Activated CD8-positive, alpha-beta T cell treated with anti-CD3 and anti-CD28 coated beads for 36 hours (primary cell): Measurements from ENCODE around the gene LRFN3. TPM values are rescaled to one million over a fixed set of nuclear protein-coding genes. Genes with fewer than 3 reads are reported as not detected.

ENCODE experiments used
- ATAC-seq: fragments of 200-7000 bp; cut with Tn5 transposase; one replicate; pipeline ENCODE4 v1.10.0; 2021; ENCODE audit warnings: mild to moderate bottlenecking, moderate library complexity
- CTCF ChIA-PET: fragments of 350-600 bp; sonication (Branson Sonifier 250); formaldehyde crosslinking; loops from one replicate; lab custom pipeline; 2021; ENCODE audit warnings: antibody characterized with exemption; lab: Charles Lee
- POLR2A ChIA-PET: fragments of 350-600 bp; sonication (Branson Sonifier 250); formaldehyde crosslinking; loops from one replicate; lab custom pipeline; 2021; ENCODE audit warnings: antibody characterized with exemption; lab: Charles Lee
- DNase-seq: peaks from one replicate; pipeline ENCODE4 v3.0.0-alpha.2; 2020
- H3K27ac Mint-ChIP-seq: one replicate; pipeline ENCODE4 v1.8.0; 2021; ENCODE audit warnings: mild to moderate bottlenecking, mixed read lengths
- H3K27me3 Mint-ChIP-seq: one replicate; pipeline ENCODE4 v1.8.0; 2021; ENCODE audit warnings: mixed read lengths
- H3K36me3 Mint-ChIP-seq: one replicate; pipeline ENCODE4 v1.8.0; 2021; ENCODE audit warnings: low read depth, mixed read lengths
- H3K4me1 Mint-ChIP-seq: one replicate; pipeline ENCODE4 v1.8.0; 2021; ENCODE audit warnings: low read depth, mixed read lengths
- H3K4me3 Mint-ChIP-seq: one replicate; pipeline ENCODE4 v1.8.0; 2021; ENCODE audit warnings: mild to moderate bottlenecking, moderate library complexity, mixed read lengths
- H3K9me3 Mint-ChIP-seq: one replicate; pipeline ENCODE4 v1.8.0; 2021; ENCODE audit warnings: mixed read lengths
- intact Hi-C: fragments of 100-400 bp; cut with micrococcal nuclease; formaldehyde crosslinking; loops from one replicate; pipeline ENCODE4 v1.10.0; 2022
- total RNA-seq, 2 experiments: library from RNA; stranded (reverse); gene quantifications; one replicate each; pipeline ENCODE4 v1.2.3, GENCODE V29; 2021
- TF ChIP-seq, protein P1 (sequence below): fragments of 200-600 bp; IDR thresholded peaks from one replicate; pipeline ENCODE4 v1.8.0; 2022; ENCODE audit warnings: antibody characterized with exemption, mild to moderate bottlenecking

LRFN3 gene
- total RNA-seq, 2 experiments from 2014 or later = 4.8 to 6.6 TPM

DNA sequence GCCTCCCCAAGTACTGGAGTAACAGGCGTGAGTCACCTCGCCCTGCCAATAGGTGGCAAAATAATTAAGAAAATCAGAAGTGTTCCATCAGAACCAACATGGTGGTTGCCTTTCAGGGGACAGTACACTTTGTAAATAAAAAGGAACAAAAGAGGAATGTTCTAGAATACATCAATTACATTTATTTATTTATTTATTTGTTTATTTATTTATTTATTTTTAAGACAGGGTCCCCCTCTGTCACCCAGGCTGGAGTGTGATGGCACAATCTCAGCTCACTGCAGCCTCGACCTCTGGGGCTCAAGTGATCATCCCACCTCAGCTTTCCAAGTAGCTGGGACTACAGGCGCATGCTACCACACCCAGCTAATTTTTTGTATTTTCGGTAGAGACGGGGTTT is 15.2 kb upstream of the LRFN3 start:
- Mint-ChIP-seq H3K9me3 (peaks cover 9% of the 10 kb centered on the region), H3K4me1 (no peaks in the 10 kb centered on the region)
- POLR2A ChIA-PET = no interaction called here

DNA sequence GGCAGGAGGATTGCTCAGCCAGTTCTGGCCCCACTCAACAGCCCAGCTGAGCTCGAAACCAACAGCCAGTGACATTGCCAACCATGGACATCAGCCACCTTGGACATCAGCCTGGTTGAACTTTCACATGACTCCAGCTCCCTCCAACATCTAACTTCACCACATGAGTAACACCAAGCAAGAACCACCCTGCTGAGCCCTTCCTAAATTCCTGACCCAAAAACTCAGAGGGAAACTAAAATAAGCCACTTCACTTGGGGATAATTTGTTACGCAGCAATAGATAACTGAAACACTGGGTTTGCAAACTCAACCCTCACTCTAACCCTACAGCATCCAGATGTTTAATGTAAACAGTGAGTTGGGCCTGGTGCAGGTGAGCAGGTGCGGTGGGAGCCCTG is 10.7 kb upstream of the LRFN3 start:
- Mint-ChIP-seq H3K36me3 (no peaks in the 10 kb centered on the region), H3K27me3 (no peaks in the 10 kb centered on the region), H3K27ac (no peak overlapping the region), H3K4me3 (no peak overlapping the region), H3K9me3 (peaks cover 12% of the 10 kb centered on the region), H3K4me1 (peaks cover 10% of the 10 kb centered on the region)
- intact Hi-C loops = no loop called here
- ChIA-PET CTCF (interaction anchor here (1.1 to 2.5 kb wide), 3 partner anchors 12 to 44 kb away, joined by 3 to 5 read pairs (median 4); partner anchors contain the start of gene TYROBP), POLR2A (interaction anchor here (0.8 to 2.4 kb wide), 4 partner anchors 14 to 42 kb away, joined by 3 to 6 read pairs (median 3); no protein-coding TSS in a partner anchor)
- ATAC-seq (no peak), DNase-seq (no peak)
- TF ChIP-seq, protein P1, sequence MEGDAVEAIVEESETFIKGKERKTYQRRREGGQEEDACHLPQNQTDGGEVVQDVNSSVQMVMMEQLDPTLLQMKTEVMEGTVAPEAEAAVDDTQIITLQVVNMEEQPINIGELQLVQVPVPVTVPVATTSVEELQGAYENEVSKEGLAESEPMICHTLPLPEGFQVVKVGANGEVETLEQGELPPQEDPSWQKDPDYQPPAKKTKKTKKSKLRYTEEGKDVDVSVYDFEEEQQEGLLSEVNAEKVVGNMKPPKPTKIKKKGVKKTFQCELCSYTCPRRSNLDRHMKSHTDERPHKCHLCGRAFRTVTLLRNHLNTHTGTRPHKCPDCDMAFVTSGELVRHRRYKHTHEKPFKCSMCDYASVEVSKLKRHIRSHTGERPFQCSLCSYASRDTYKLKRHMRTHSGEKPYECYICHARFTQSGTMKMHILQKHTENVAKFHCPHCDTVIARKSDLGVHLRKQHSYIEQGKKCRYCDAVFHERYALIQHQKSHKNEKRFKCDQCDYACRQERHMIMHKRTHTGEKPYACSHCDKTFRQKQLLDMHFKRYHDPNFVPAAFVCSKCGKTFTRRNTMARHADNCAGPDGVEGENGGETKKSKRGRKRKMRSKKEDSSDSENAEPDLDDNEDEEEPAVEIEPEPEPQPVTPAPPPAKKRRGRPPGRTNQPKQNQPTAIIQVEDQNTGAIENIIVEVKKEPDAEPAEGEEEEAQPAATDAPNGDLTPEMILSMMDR = no peak

More for the DNA sequence above, 15.2 kb upstream of the LRFN3 start:
- intact Hi-C loops = no loop called here
- TF ChIP-seq, protein P1 = no peak
- no peak for DNase-seq
- Mint-ChIP-seq H3K4me3 (no peak overlapping the region), H3K36me3 (no peaks in the 10 kb centered on the region), H3K27me3 (no peaks in the 10 kb centered on the region), H3K27ac (no peak overlapping the region)
- CTCF ChIA-PET = interaction anchor here (0.7 to 1.1 kb wide), 2 partner anchors 12 to 17 kb away, joined by 3 to 4 read pairs; no protein-coding TSS in a partner anchor
- ATAC-seq = no peak

GRCh38 chr19:35928507-35928906 is 7.7 kb upstream of the LRFN3 start:
- CTCF ChIA-PET = interaction anchor here (0.6 to 2.0 kb wide), 2 partner anchors 25 to 1722 kb away, joined by 3 to 5 read pairs; no protein-coding TSS in a partner anchor
- peaks cover 12% of the 10 kb centered on the region for H3K9me3 Mint-ChIP-seq
- no peak for ATAC-seq
- intact Hi-C loops = no loop called here
- H3K27me3 Mint-ChIP-seq = no peaks in the 10 kb centered on the region
- POLR2A ChIA-PET = no interaction called here
- TF ChIP-seq, protein P1 = no peak
- no peaks in the 10 kb centered on the region for H3K36me3 Mint-ChIP-seq
- no peak overlapping the region for H3K27ac Mint-ChIP-seq
- no peak overlapping the region for H3K4me3 Mint-ChIP-seq
- peaks cover 20% of the 10 kb centered on the region for H3K4me1 Mint-ChIP-seq
- DNase-seq = no peak

DNA sequence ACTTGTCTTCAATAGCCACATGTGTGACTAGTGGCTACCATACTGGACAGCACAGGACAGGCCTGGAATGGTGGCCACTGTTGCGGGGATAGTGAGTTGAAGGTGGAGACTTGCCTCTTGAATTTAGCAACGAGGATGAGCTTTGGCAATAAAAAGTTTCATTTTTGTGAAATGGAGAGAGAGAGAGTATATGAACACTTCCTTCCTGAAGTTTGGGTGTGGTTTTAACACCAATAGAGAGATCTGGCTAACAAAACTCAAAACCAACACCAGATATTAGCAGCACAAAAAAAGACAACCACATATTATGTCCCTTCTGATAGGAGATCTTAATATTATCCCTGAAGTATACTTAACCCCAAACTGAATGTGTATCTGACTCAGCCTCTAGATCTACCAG is 6.3 kb upstream of the LRFN3 start:
- POLR2A ChIA-PET = interaction anchor here (1.3 to 1.5 kb wide), 3 partner anchors 47 to 218 kb away, joined by 3 to 4 read pairs (median 3); no protein-coding TSS in a partner anchor
- peak overlapping the region; percentile 89 for H3K27ac Mint-ChIP-seq
- no peak for DNase-seq
- H3K9me3 Mint-ChIP-seq = peaks cover 12% of the 10 kb centered on the region
- no peaks in the 10 kb centered on the region for H3K27me3 Mint-ChIP-seq
- ATAC-seq = no peak
- CTCF ChIA-PET = interaction anchor here (1.1 to 7.0 kb wide), 3 partner anchors 21 to 48 kb away, joined by 3 to 88 read pairs (median 5); partner anchors contain the start of gene TYROBP
- peak overlapping the region; percentile 26 for H3K4me3 Mint-ChIP-seq
- H3K4me1 Mint-ChIP-seq = peaks cover 20% of the 10 kb centered on the region
- TF ChIP-seq, protein P1 = no peak
- no peaks in the 10 kb centered on the region for H3K36me3 Mint-ChIP-seq
- intact Hi-C loops = loop anchor here (2.0 to 10.0 kb wide), 2 partner anchors 29 to 215 kb away; partner anchors contain the start of genes KMT2B and NFKBID
